SK-N-SH treated with all-trans-retinoic acid at 6 μM for 48 hours (cell line): ENCODE measurements around the gene NOP16.

Experiments used
- ATAC-seq: fragments of 200-7000 bp; cut with Tn5 transposase; 3 replicates; pipeline ENCODE4 v1.9.1; 2020; ENCODE audit warnings: mild to moderate bottlenecking, moderate library complexity
- ARNTL ChIP-seq: fragments of 450-650 bp; formaldehyde crosslinking; IDR thresholded peaks from 2 replicates; pipeline ENCODE4 v1.5.0; 2020; ENCODE audit warnings: low read depth, mild to moderate bottlenecking, moderate library complexity, borderline replicate concordance
- BACH2 ChIP-seq: fragments of 250-450 bp; sonication (Bioruptor Pico); IDR thresholded peaks from 2 replicates; pipeline ENCODE4 v1.9.0; 2021; ENCODE audit warnings: mild to moderate bottlenecking, borderline replicate concordance
- CSDC2 ChIP-seq: fragments of 250-450 bp; sonication (Bioruptor Pico); IDR thresholded peaks from 2 replicates; pipeline ENCODE4 v1.5.0; 2020; ENCODE audit warnings: mild to moderate bottlenecking, moderate library complexity
- GLIS3 ChIP-seq: fragments of 250-450 bp; sonication (Bioruptor Pico); IDR thresholded peaks from 2 replicates; pipeline ENCODE4 v1.5.0; 2020; ENCODE audit warnings: mild to moderate bottlenecking, moderate library complexity
- ISL1 ChIP-seq: fragments of 250-450 bp; sonication (Bioruptor Pico); IDR thresholded peaks from 2 replicates; pipeline ENCODE4 v2.1.2; 2022; ENCODE audit warnings: mild to moderate bottlenecking, moderate library complexity
- OSR1 ChIP-seq: fragments of 250-450 bp; sonication (Bioruptor Pico); IDR thresholded peaks from 2 replicates; pipeline ENCODE4 v1.8.0; 2022; ENCODE audit warnings: moderate library complexity, mild to moderate bottlenecking, inconsistent platforms
- PPARA ChIP-seq: fragments of 250-450 bp; sonication (Bioruptor Pico); IDR thresholded peaks from 2 replicates; pipeline ENCODE4 v1.5.0; 2020; ENCODE audit warnings: mild to moderate bottlenecking, borderline replicate concordance
- RARB ChIP-seq: fragments of 250-450 bp; sonication (Bioruptor Pico); IDR thresholded peaks from 2 replicates; pipeline ENCODE4 v1.8.0; 2021; ENCODE audit warnings: mild to moderate bottlenecking, moderate library complexity
- SNAI2 ChIP-seq: fragments of 250-450 bp; sonication (Bioruptor Pico); IDR thresholded peaks from 2 replicates; pipeline ENCODE4 v1.5.0; 2020; ENCODE audit warnings: mild to moderate bottlenecking, moderate library complexity
- TCF4 ChIP-seq: fragments of 250-450 bp; sonication (Bioruptor Pico); IDR thresholded peaks from 2 replicates; pipeline ENCODE4 v1.8.0; 2021; ENCODE audit warnings: mild to moderate bottlenecking, moderate library complexity, borderline replicate concordance
- TOX ChIP-seq: fragments of 250-450 bp; sonication (Bioruptor Pico); IDR thresholded peaks from 2 replicates; pipeline ENCODE4 v1.8.0; 2021; ENCODE audit warnings: mild to moderate bottlenecking, moderate library complexity, borderline replicate concordance
- ZFP3 ChIP-seq: fragments of 250-450 bp; sonication (Bioruptor Pico); IDR thresholded peaks from 2 replicates; pipeline ENCODE4 v1.5.0; 2020; ENCODE audit warnings: mild to moderate bottlenecking, moderate library complexity
- ZFP30 ChIP-seq: fragments of 450-650 bp; formaldehyde crosslinking; IDR thresholded peaks from 2 replicates; pipeline ENCODE4 v1.5.0; 2022; ENCODE audit warnings: mild to moderate bottlenecking, moderate library complexity
- ZNF70 ChIP-seq: fragments of 450-650 bp; formaldehyde crosslinking; IDR thresholded peaks from 2 replicates; pipeline ENCODE4 v1.5.0; 2020; ENCODE audit warnings: mild to moderate bottlenecking, moderate library complexity
- ZNF8 ChIP-seq: fragments of 450-650 bp; formaldehyde crosslinking; IDR thresholded peaks from 2 replicates; pipeline ENCODE4 v1.5.0; 2020; ENCODE audit warnings: mild to moderate bottlenecking, moderate library complexity
- TF ChIP-seq, protein P1 (sequence below): fragments of 250-450 bp; sonication (Bioruptor Pico); IDR thresholded peaks from 2 replicates; pipeline ENCODE4 v1.8.0; 2020; ENCODE audit warnings: mild to moderate bottlenecking, moderate library complexity, borderline replicate concordance
- TF ChIP-seq, protein P2 (sequence below): fragments of 250-450 bp; sonication (Bioruptor Pico); IDR thresholded peaks from 2 replicates; pipeline ENCODE4 v1.5.1; 2020; ENCODE audit warnings: low read depth, mild to moderate bottlenecking, moderate library complexity
- TF ChIP-seq, protein P3 (sequence below): fragments of 250-450 bp; sonication (Bioruptor Pico); IDR thresholded peaks from 2 replicates; pipeline ENCODE4 v1.5.1; 2021; ENCODE audit warnings: mild to moderate bottlenecking, moderate library complexity

Gene NOP16

DNA sequence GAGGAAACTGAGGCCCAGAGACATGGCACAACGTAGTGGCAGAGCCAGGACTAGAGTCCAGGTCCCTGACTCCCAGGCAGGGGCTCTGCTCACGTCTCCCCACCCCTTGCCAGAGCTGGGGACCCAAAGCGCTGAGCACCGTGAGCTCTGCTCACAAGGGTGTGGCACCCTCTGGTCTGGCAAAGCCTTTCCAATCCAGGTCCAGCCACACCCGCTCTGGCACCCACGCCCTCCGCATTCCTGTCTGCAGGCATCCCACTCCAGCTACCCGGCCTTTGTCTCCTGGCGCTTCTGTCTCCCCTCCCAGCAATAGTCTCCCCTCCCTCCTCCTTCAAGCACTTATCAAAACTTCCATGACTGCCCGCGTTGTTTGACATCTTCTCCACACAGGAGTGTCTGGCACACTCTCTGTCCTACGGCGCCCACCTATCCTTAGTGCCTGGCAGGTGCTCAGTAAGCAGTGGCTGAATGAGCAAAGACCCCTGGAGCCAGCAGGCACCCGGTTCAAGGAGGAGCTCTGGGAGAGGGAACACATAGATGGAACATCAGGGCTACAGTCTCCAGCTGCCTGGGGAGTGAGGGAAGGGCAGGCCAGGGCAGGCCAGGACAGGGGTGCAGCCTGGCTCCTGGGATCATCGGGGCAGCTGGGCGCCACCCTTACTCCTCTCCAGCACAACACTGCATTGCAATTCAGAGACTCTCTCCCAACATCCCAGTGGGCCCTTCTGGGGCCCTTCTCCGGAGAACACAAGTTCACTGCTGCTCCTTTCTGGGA lies 12.2 kb upstream of the NOP16 start:
- ATAC-seq: no peak
- TF ChIP-seq TCF4: no peak
- TF ChIP-seq, protein P1, sequence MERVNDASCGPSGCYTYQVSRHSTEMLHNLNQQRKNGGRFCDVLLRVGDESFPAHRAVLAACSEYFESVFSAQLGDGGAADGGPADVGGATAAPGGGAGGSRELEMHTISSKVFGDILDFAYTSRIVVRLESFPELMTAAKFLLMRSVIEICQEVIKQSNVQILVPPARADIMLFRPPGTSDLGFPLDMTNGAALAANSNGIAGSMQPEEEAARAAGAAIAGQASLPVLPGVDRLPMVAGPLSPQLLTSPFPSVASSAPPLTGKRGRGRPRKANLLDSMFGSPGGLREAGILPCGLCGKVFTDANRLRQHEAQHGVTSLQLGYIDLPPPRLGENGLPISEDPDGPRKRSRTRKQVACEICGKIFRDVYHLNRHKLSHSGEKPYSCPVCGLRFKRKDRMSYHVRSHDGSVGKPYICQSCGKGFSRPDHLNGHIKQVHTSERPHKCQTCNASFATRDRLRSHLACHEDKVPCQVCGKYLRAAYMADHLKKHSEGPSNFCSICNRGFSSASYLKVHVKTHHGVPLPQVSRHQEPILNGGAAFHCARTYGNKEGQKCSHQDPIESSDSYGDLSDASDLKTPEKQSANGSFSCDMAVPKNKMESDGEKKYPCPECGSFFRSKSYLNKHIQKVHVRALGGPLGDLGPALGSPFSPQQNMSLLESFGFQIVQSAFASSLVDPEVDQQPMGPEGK: no peak

DNA sequence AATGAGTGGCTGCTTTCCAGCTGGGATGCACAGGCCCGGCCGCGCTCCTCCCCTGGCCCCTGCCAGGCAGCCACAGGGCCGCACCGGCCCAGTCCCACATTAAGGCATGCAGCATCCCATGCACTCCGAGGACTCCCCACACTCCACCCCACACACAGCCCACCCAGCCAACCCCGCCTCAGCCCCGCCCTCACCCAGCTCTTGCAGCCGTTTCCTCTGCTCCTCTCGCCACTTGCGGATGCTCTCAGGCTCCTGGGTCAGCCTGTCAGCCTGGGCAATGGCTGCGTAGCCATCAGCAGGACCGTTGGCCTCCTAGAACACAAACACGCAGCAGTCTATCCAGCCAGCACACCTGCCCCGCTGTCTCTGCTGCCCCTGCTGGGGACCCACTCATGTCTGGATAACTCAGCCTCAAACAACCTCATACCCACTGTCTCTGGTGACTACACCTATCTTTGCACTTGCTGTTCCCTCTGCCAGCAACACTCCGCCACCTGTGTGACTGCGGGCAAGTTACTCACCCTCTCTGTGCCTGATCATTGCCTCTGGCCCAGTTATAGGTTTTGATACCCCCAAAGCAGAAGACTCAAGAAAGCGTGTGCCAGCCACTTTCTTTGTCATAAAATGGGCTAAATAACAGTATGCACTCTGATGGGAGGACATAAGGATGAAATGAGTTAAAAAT lies 9.5 kb upstream of the NOP16 start:
- no peak for TF ChIP-seq ISL1
- TF ChIP-seq BACH2 (CRISPR knock-in tag): no peak
- TF ChIP-seq ZFP3: no peak
- TF ChIP-seq SNAI2 (CRISPR knock-in tag): no peak
- no peak for TF ChIP-seq TCF4
- no peak for TF ChIP-seq ARNTL (CRISPR knock-in tag)
- no peak for TF ChIP-seq OSR1 (CRISPR knock-in tag)
- TF ChIP-seq ZNF8: no peak
- no peak for TF ChIP-seq RARB (CRISPR knock-in tag)
- TF ChIP-seq, protein P2, sequence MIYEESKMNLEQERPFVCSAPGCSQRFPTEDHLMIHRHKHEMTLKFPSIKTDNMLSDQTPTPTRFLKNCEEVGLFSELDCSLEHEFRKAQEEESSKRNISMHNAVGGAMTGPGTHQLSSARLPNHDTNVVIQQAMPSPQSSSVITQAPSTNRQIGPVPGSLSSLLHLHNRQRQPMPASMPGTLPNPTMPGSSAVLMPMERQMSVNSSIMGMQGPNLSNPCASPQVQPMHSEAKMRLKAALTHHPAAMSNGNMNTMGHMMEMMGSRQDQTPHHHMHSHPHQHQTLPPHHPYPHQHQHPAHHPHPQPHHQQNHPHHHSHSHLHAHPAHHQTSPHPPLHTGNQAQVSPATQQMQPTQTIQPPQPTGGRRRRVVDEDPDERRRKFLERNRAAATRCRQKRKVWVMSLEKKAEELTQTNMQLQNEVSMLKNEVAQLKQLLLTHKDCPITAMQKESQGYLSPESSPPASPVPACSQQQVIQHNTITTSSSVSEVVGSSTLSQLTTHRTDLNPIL (CRISPR knock-in tag): no peak
- TF ChIP-seq TOX: no peak
- no peak for ATAC-seq

DNA sequence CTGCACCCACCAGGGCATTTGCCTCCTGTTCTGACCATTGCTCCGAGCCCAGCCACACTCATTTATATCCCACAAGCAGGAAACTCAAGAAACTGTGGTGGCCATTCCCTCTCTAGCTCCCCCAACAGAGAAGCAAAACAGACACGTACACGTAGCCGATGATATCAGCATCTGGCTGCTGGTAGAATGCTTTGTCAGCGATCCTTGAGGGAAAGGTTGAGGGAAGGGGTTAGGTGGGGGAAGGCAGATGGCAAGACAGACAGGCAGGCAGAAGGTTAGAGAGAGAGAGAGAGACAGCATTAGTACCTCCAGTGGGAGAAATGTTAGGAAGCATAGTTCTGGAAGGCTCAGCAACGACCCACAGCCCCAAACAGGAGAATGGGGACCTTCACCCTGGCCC lies 7.9 kb upstream of the NOP16 start:
- ATAC-seq: no peak
- TF ChIP-seq, protein P3, sequence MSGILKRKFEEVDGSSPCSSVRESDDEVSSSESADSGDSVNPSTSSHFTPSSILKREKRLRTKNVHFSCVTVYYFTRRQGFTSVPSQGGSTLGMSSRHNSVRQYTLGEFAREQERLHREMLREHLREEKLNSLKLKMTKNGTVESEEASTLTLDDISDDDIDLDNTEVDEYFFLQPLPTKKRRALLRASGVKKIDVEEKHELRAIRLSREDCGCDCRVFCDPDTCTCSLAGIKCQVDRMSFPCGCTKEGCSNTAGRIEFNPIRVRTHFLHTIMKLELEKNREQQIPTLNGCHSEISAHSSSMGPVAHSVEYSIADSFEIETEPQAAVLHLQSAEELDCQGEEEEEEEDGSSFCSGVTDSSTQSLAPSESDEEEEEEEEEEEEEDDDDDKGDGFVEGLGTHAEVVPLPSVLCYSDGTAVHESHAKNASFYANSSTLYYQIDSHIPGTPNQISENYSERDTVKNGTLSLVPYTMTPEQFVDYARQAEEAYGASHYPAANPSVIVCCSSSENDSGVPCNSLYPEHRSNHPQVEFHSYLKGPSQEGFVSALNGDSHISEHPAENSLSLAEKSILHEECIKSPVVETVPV: no peak
- TF ChIP-seq ZNF70 (no peak), GLIS3 (CRISPR knock-in tag) (no peak), ARNTL (CRISPR knock-in tag) (no peak), ZFP30 (no peak)

DNA sequence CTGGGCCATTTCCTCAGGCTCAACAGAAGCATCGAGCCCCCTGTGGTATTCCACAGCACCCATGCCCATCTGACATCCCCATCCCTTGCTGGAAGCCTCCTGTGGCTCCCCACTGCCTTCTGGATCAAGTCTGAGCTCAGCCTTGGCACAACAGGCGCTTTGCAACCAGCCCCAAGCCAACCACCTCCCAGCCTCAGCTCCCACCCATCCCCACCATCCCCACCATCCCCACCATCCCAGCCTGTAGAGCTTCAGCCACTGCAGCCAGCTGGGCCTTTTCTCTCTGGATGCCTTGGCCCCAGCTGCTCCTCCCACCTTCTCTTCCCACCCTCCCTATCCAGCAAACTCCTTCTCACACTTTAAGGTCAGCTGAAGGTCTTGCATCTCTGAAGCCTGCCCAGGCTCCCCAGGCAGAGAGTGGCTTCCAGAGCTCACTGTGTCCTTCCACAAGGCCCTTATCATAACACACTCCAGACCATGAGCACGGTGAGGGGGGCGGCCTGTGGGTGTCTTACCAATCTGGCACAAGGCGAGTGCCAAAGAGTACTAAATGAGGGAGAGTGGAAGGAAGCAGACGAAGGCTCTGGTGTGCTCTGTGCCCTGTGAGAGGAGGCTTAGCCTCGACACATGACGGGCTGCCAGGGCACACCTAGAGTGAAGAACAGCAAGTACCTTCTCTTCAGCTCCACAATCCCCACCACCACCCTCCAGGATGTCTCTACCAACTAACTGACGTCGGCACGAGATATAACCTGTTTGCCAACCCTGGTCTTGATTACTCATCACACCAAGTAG lies 6.7 kb upstream of the NOP16 start:
- TF ChIP-seq PPARA (CRISPR knock-in tag): no peak
- no peak for TF ChIP-seq ZFP3
- TF ChIP-seq CSDC2 (CRISPR knock-in tag): no peak
- no peak for TF ChIP-seq RARB (CRISPR knock-in tag)
- TF ChIP-seq OSR1 (CRISPR knock-in tag): no peak

DNA sequence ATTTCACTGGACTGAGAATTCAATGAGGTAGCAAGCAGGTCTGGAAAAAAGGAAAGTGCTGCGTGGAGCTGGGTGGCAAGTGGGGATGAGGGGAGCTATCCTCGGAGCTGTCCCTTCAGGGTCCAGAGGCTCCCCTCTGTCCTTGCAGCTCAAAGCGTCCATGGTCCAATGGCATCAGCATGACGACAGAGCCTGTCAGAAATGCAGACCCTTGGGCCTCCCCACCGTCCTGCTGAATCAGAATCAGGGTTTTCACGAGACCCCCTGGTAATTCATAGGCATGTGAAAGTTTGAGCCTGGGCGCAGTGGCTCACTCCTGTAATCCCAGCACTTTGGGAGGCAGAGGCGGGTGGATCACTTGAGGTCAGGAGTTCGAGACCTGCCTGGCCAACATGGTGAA lies 5.7 kb upstream of the NOP16 start:
- no peak for ATAC-seq
- TF ChIP-seq GLIS3 (CRISPR knock-in tag) (no peak), CSDC2 (CRISPR knock-in tag) (no peak)

More for the DNA sequence above, 6.7 kb upstream of the NOP16 start:
- no peak for ATAC-seq

DNA sequence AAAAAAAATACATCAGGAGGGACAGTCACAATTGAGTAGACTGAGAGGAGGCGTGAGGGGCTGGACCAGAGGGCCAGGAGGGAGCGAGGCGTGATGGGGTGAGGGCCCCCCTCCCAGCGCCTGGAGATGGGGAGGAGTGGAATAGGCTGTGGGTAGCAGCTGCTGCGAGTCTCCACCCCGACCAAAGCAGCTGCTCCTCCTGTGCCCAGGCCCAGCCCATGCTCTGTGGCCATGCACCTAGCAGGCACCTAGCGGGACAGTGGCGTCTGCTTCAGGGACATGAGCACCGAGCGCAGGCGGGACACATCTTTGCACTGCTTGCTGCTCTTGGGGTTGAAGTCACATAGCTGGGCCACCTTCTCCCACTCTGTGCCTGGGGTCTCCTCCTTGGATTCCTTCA lies 4.1 kb upstream of the NOP16 start:
- no peak for ATAC-seq
- TF ChIP-seq SNAI2 (CRISPR knock-in tag) (no peak), ZNF70 (no peak), PPARA (CRISPR knock-in tag) (no peak), TCF4 (no peak), ZFP30 (no peak), ARNTL (CRISPR knock-in tag) (no peak), BACH2 (CRISPR knock-in tag) (no peak)
- TF ChIP-seq, protein P2 (CRISPR knock-in tag): no peak
- TF ChIP-seq, protein P1: no peak
